H1 (cell line): ENCODE measurements around the gene MYL5. TPM values are rescaled to one million over a fixed set of nuclear protein-coding genes. Genes with fewer than 3 reads are reported as not detected.
A peak's percentile ranks its signal among the peaks of the same experiment; 100 is the strongest.

ENCODE experiments used
- CTCF ChIA-PET: fragments of 300-600 bp; sonication (Branson Sonifier 250); formaldehyde crosslinking; loops from one replicate; lab custom pipeline; 2021; ENCODE audit not compliant: partially characterized antibody; lab: Charles Lee
- POLR2A ChIA-PET: fragments of 300-600 bp; sonication (Branson Sonifier 250); formaldehyde crosslinking; loops from one replicate; lab custom pipeline; 2021; ENCODE audit warnings: inconsistent platforms; ENCODE audit not compliant: partially characterized antibody; lab: Charles Lee
- DNase-seq, 2 experiments: peaks; one replicate each; pipeline versions ENCODE4 v3.0.0 to v3.0.0-alpha.2; 2010 to 2022; ENCODE audit warnings: low spot score in 2 of 2, low read depth in 1 of 2, mixed read lengths in 1 of 2
- FAIRE-seq: peaks from 2 replicates; lab custom pipeline; 2011; peaks lifted over from hg19 to GRCh38; lab: Jason Lieb, UNC
- H2AFZ ChIP-seq: 2 replicates; pipeline ENCODE4 v1.8.1; 2012; ENCODE audit warnings: low read length, inconsistent platforms
- H2AK5ac ChIP-seq: 2 replicates; pipeline ENCODE4 v1.6.1; 2013; ENCODE audit warnings: low read depth, low read length
- H2BK120ac ChIP-seq: replicated peaks from 2 replicates; pipeline ENCODE3; 2013; ENCODE audit warnings: low read depth, low read length, inconsistent platforms
- H2BK12ac ChIP-seq: 2 replicates; pipeline ENCODE4 v1.6.1; 2013; ENCODE audit warnings: low read depth, low read length
- H2BK15ac ChIP-seq: 2 replicates; pipeline ENCODE4 v1.6.1; 2013; ENCODE audit warnings: low read length
- H2BK20ac ChIP-seq: 2 replicates; pipeline ENCODE4 v1.6.1; 2013; ENCODE audit warnings: low read length
- H2BK5ac ChIP-seq: 2 replicates; pipeline ENCODE4 v1.6.1; 2013; ENCODE audit warnings: low read depth, low read length
- H3K14ac ChIP-seq: 2 replicates; pipeline ENCODE4 v1.6.1; 2013; ENCODE audit warnings: inconsistent platforms; ENCODE audit not compliant: insufficient read length
- H3K18ac ChIP-seq: 2 replicates; pipeline ENCODE4 v1.6.1; 2013; ENCODE audit warnings: low read length; ENCODE audit errors: extremely low read depth
- H3K23ac ChIP-seq: 2 replicates; pipeline ENCODE4 v1.6.1; 2013; ENCODE audit warnings: inconsistent platforms; ENCODE audit not compliant: insufficient read length
- H3K23me2 ChIP-seq: 2 replicates; pipeline ENCODE4 v1.6.1; 2013; ENCODE audit warnings: low read depth, low read length
- H3K27ac ChIP-seq: 2 replicates; pipeline ENCODE4 v1.6.1; 2011; ENCODE audit warnings: low read depth, low read length, inconsistent platforms
- H3K27me3 ChIP-seq, 4 experiments: replicated peaks in 1 of 4; 1 replicate in 1 of 4; 2 replicates in 3 of 4; pipeline versions ENCODE4 v1.6.1 to v1.8.1; 2011 to 2013; ENCODE audit warnings: low read length in 3 of 4, mild to moderate bottlenecking in 3 of 4, inconsistent platforms in 2 of 4, mixed read lengths in 2 of 4, moderate library complexity in 1 of 4; ENCODE audit not compliant: control insufficient read depth in 3 of 4, insufficient read depth in 3 of 4; ENCODE audit errors: extremely low read depth in 1 of 4
- H3K36me3 ChIP-seq, 4 experiments: 2 replicates each; pipeline versions ENCODE4 v1.6.1 to v1.8.1; 2011 to 2013; ENCODE audit warnings: mild to moderate bottlenecking in 4 of 4, low read length in 3 of 4, moderate library complexity in 2 of 4, control low read depth in 1 of 4, inconsistent platforms in 1 of 4; ENCODE audit not compliant: insufficient read depth in 4 of 4, control insufficient read depth in 2 of 4
- H3K4ac ChIP-seq: replicated peaks from 2 replicates; pipeline ENCODE3; 2013; ENCODE audit warnings: low read length, low read depth, mixed read lengths, inconsistent platforms; ENCODE audit not compliant: insufficient read length
- H3K4me1 ChIP-seq, 4 experiments: replicated peaks in 1 of 4; 1 replicate in 1 of 4; 2 replicates in 3 of 4; pipeline versions ENCODE4 v1.6.1 to v1.8.1; 2011 to 2013; ENCODE audit warnings: low read length in 3 of 4, inconsistent platforms in 2 of 4, mixed read lengths in 1 of 4; ENCODE audit not compliant: insufficient read depth in 4 of 4, control insufficient read depth in 3 of 4
- H3K4me2 ChIP-seq, 2 experiments: 2 replicates each; pipeline versions ENCODE4 v1.6.1 to v1.8.1; 2011 to 2013; ENCODE audit warnings: low read depth in 2 of 2, low read length in 2 of 2, control low read depth in 1 of 2, inconsistent platforms in 1 of 2, mild to moderate bottlenecking in 1 of 2; ENCODE audit not compliant: insufficient read depth in 1 of 2
- H3K4me3 ChIP-seq, 4 experiments: fragments of 200-600, 300-600 bp in 1 of 4; sonication (generic), shearing (Covaris generic), sonication (Bioruptor Twin) in 1 of 4; 2 replicates each; pipeline versions ENCODE4 v1.5.1 to v1.8.1; 2011 to 2016; ENCODE audit warnings: low read length in 4 of 4, low read depth in 3 of 4, control low read depth in 2 of 4, inconsistent platforms in 2 of 4, mild to moderate bottlenecking in 2 of 4, mixed read lengths in 1 of 4, moderate library complexity in 1 of 4; ENCODE audit not compliant: insufficient read depth in 2 of 4; ENCODE audit errors: extremely low read depth in 1 of 4
- H3K56ac ChIP-seq: replicated peaks from 2 replicates; pipeline ENCODE3; 2013; ENCODE audit warnings: low read depth, mild to moderate bottlenecking, mixed read lengths, low read length, inconsistent platforms; ENCODE audit not compliant: insufficient read length
- H3K79me1 ChIP-seq: 2 replicates; pipeline ENCODE4 v1.6.1; 2013; ENCODE audit warnings: low read depth, low read length, control low read depth
- H3K79me2 ChIP-seq, 2 experiments: 2 replicates each; pipeline versions ENCODE4 v1.6.1 to v1.8.1; 2012 to 2013; ENCODE audit warnings: low read length in 2 of 2, mild to moderate bottlenecking in 2 of 2, inconsistent platforms in 1 of 2; ENCODE audit not compliant: insufficient read depth in 2 of 2, control insufficient read depth in 1 of 2
- H3K9ac ChIP-seq, 4 experiments: replicated peaks in 1 of 4; 1 replicate in 1 of 4; 2 replicates in 3 of 4; pipeline versions ENCODE4 v1.6.1 to v1.8.1; 2011 to 2013; ENCODE audit warnings: low read depth in 3 of 4, low read length in 3 of 4, control low read depth in 2 of 4, mild to moderate bottlenecking in 2 of 4, moderate library complexity in 2 of 4, inconsistent platforms in 1 of 4; ENCODE audit errors: extremely low read depth in 1 of 4
- H3K9me3 ChIP-seq, 2 experiments: 2 replicates each; pipeline versions ENCODE4 v1.6.1 to v1.8.1; 2012 to 2013; ENCODE audit warnings: mild to moderate bottlenecking in 2 of 2, moderate library complexity in 2 of 2, control low read depth in 1 of 2, inconsistent platforms in 1 of 2, low read depth in 1 of 2, low read length in 1 of 2, mixed read lengths in 1 of 2; ENCODE audit not compliant: insufficient read depth in 2 of 2
- H4K20me1 ChIP-seq, 2 experiments: replicated peaks in 1 of 2; 2 replicates each; pipeline versions ENCODE3 to v1.8.1; 2011 to 2013; ENCODE audit warnings: inconsistent platforms in 2 of 2, low read length in 2 of 2, mild to moderate bottlenecking in 1 of 2; ENCODE audit not compliant: insufficient read depth in 2 of 2, control insufficient read depth in 1 of 2
- H4K5ac ChIP-seq: 2 replicates; pipeline ENCODE4 v1.6.1; 2013; ENCODE audit warnings: low read length, low read depth, mixed read lengths, inconsistent platforms; ENCODE audit not compliant: insufficient read length
- H4K8ac ChIP-seq: 2 replicates; pipeline ENCODE4 v1.8.0; 2013; ENCODE audit warnings: mild to moderate bottlenecking, moderate library complexity, low read length, inconsistent platforms; ENCODE audit not compliant: insufficient read depth; ENCODE audit errors: extremely low read depth
- H4K91ac ChIP-seq: replicated peaks from 2 replicates; pipeline ENCODE3; 2013; ENCODE audit warnings: low read length, mixed read lengths, inconsistent platforms; ENCODE audit not compliant: insufficient read length
- ATF3 ChIP-seq: IDR thresholded peaks from 2 replicates; pipeline ENCODE4 v1.6.1; 2011; ENCODE audit warnings: low read depth, mild to moderate bottlenecking, low read length; ENCODE audit not compliant: insufficient read depth
- CTCF ChIP-seq, 3 experiments: IDR thresholded peaks; 1 replicate in 2 of 3; 2 replicates in 1 of 3; pipeline versions ENCODE4 v1.5.1 to v1.6.1; 2011; ENCODE audit warnings: low read length in 3 of 3, mild to moderate bottlenecking in 3 of 3, inconsistent platforms in 2 of 3, low read depth in 1 of 3, moderate library complexity in 1 of 3; ENCODE audit not compliant: insufficient read depth in 1 of 3; ENCODE audit errors: control extremely low read depth in 1 of 3
- EGR1 ChIP-seq: IDR thresholded peaks from 2 replicates; pipeline ENCODE4 v1.6.1; 2011; ENCODE audit warnings: low read depth, low read length, borderline replicate concordance
- RBBP5 ChIP-seq: IDR thresholded peaks from 2 replicates; pipeline ENCODE4 v1.7.1; 2012; ENCODE audit warnings: low read depth, mild to moderate bottlenecking, inconsistent platforms, low read length, moderate library complexity, borderline replicate concordance
- USF2 ChIP-seq: IDR thresholded peaks from 2 replicates; pipeline ENCODE4 v1.6.1; 2011; ENCODE audit warnings: low read length, improper control_type of control experiment
- WGBS, 2 experiments: shearing (Covaris generic) in 1 of 2; methylation state at CpG; one replicate each; pipeline versions ENCODE4 v1.1.6 to v1.1.7; 2013 to 2015; ENCODE audit warnings: low lambda C conversion rate in 2 of 2, mixed read lengths in 2 of 2, inconsistent platforms in 1 of 2, low coverage in 1 of 2, missing lambda C conversion rate in 1 of 2; ENCODE audit not compliant: insufficient replicate concordance in 2 of 2, insufficient coverage in 1 of 2, insufficient read length in 1 of 2; ENCODE audit errors: extremely low coverage in 1 of 2, missing lambda C conversion rate in 1 of 2; 5-methylcytosine and 5-hydroxymethylcytosine counted together
- polyA plus RNA-seq, 7 experiments: library from polyadenylated mRNA; depleted of rRNA in 3 of 7; stranded (reverse) in 5 of 7; unstranded in 2 of 7; fragments of >200 nt in 5 of 7; fragments of 200-250 nt in 2 of 7; gene quantifications; 1 replicate in 5 of 7; 2 replicates in 1 of 7; 4 replicates in 1 of 7; pipeline versions ENCODE4 v1.2.1 to v1.2.3, GENCODE V29; 2011 to 2013; ENCODE audit warnings: missing spikeins in 2 of 7, mixed read lengths in 2 of 7
- total RNA-seq: library from RNA; stranded (reverse); fragmentation: NEBNext Ultra II Directional; extraction: Animal tissue kit (Norgen Biotek cat#: 25700); gene quantifications from 2 replicates; pipeline ENCODE4 v1.2.1, GENCODE V29; 2021

Gene MYL5
- total and polyA plus RNA-seq, 2 of the 8 experiments (the other 6 are each of a cell fraction or from before 2014, with no cell fraction given), result 5.7 to 6.8 TPM

GRCh38 chr4:624705-625590 lies 49.4 kb upstream of the MYL5 start, which contains the start of gene PDE6B:
PDE6B (plus strand) TSS chr4:625573; CDS start chr4:625627, 54 bp downstream.
- Histone ChIP-seq H4K5ac (no peak within 1 kb of the TSS), H3K9me3 (no peaks in the 10 kb centered on the region), H4K20me1 (peaks cover 0 to 3% of the 10 kb centered on the region in 2 experiments), H3K79me2 (no peaks in the 10 kb centered on the region), H3K4me3 (no peak within 1 kb of the TSS), H4K91ac (peak within 1 kb of the TSS; percentile 87), H3K14ac (no peak within 1 kb of the TSS), H3K4me2 (0 out of 4 replicates have a peak within 1 kb of the TSS, but pooled peaks of 1 of the 2 experiments have one; percentile 10), H3K27ac (no peak within 1 kb of the TSS), H2BK5ac (peak within 1 kb of the TSS; percentile 24; the same call in 1 of the 2 replicates), H2AK5ac (no peak within 1 kb of the TSS), H3K18ac (peak within 1 kb of the TSS; percentile 83; the same call in 1 of the 2 replicates), H3K79me1 (no peaks in the 10 kb centered on the region; the same call in 1 of the 2 replicates), H3K23ac (no peak within 1 kb of the TSS), H2BK120ac (no peak within 1 kb of the TSS), H2AFZ (no peak within 1 kb of the TSS), H3K23me2 (no peaks in the 10 kb centered on the region), H3K36me3 (no peaks in the 10 kb centered on the region), H3K27me3 (peaks cover 0 to 2% (median 0%) of the 10 kb centered on the region in 4 experiments; a peak in 1 of 7 replicates), H3K4ac (peak within 1 kb of the TSS; percentile 75), H4K8ac (peak within 1 kb of the TSS; percentile 62), H3K56ac (no peak within 1 kb of the TSS), H2BK20ac (peak within 1 kb of the TSS; percentile 38; the same call in 1 of the 2 replicates), H3K4me1 (peaks cover 0 to 18% (median 8%) of the 10 kb centered on the region in 4 experiments; a peak in 5 of 7 replicates), H2BK15ac (peak within 1 kb of the TSS; percentile 99), H2BK12ac (peak within 1 kb of the TSS; percentile 89; the same call in 1 of the 2 replicates), H3K9ac (no peak within 1 kb of the TSS)
- POLR2A ChIA-PET, result interaction anchor here (0.9 to 1.6 kb wide), 4 partner anchors 27 to 56 kb away, joined by 3 to 6 read pairs (median 4); no protein-coding TSS in a partner anchor
- FAIRE-seq (no peak), DNase-seq (no peak)
- CTCF ChIA-PET, result interaction anchor here (0.7 to 2.2 kb wide), 6 partner anchors 12 to 102 kb away, joined by 3 to 8 read pairs (median 3); no protein-coding TSS in a partner anchor
- WGBS, 2 experiments, result 86% methylated on average over 21 of the region's 21 CpGs; no CpG with 5 or more reads in 1 of the 2 experiments
- TF ChIP-seq CTCF (IDR thresholded peaks at IDR 0.05; ENCODE audit: control extremely low read depth in 1 of 3, insufficient read depth in 1 of 3, low read depth in 1 of 3, low read length in 3 of 3) (peak in 2 of 3 experiments; percentile 24 to 33; a peak in 3 of 4 replicates), EGR1 (peak; percentile 32; the same call in 1 of the 2 replicates), RBBP5 (0 out of 2 replicates have a peak, but pooled peaks have one; percentile 18), ATF3 (0 out of 2 replicates have a peak, but pooled peaks have one; percentile 21), USF2 (peak; percentile 43; the same call in 1 of the 2 replicates)
